Naive thymus-derived CD4-positive, alpha-beta T cell (primary cell): ENCODE results near the gene P2RY1. TPM values are rescaled to one million over a fixed set of nuclear protein-coding genes. Genes with fewer than 3 reads are reported as not detected.

Source experiments
- ATAC-seq: fragments of 150-1000 bp; cut with Tn5 transposase; 2 replicates; pipeline ENCODE4 v1.10.0; 2021; ENCODE audit warnings: mild to moderate bottlenecking, moderate library complexity
- CTCF ChIA-PET: fragments of 350-600 bp; sonication (Branson Sonifier 250); formaldehyde crosslinking; loops from one replicate; lab custom pipeline; 2021; ENCODE audit warnings: antibody characterized with exemption; lab: Charles Lee
- POLR2A ChIA-PET: fragments of 350-600 bp; sonication (Branson Sonifier 250); formaldehyde crosslinking; loops from one replicate; lab custom pipeline; 2021; ENCODE audit warnings: antibody characterized with exemption, inconsistent platforms; lab: Charles Lee
- DNase-seq, 9 donors: peaks; one replicate each; pipeline versions ENCODE4 v3.0.0 to v3.0.0-alpha.2; 2020 to 2022; ENCODE audit warnings: mixed read lengths in 1 of 9
- H3K27ac ChIP-seq: one replicate; pipeline ENCODE4 v1.7.0; 2013; ENCODE audit warnings: mild to moderate bottlenecking, low read depth, low read length, moderate library complexity
- H3K27me3 ChIP-seq, 2 donors: one replicate each; pipeline ENCODE4 v1.7.0; 2013; ENCODE audit warnings: low read length in 2 of 2, mild to moderate bottlenecking in 2 of 2, moderate library complexity in 2 of 2; ENCODE audit not compliant: control insufficient read depth in 2 of 2, insufficient read depth in 2 of 2
- H3K36me3 ChIP-seq, 3 experiments: 1 replicate in 2 of 3; 2 replicates in 1 of 3; pipeline ENCODE4 v1.7.0; 2013; ENCODE audit warnings: low read length in 3 of 3, mild to moderate bottlenecking in 3 of 3, moderate library complexity in 1 of 3; ENCODE audit not compliant: insufficient read depth in 3 of 3, control insufficient read depth in 2 of 3
- H3K4me1 ChIP-seq, 2 donors: one replicate each; pipeline ENCODE4 v1.7.0; 2013; ENCODE audit warnings: low read length in 2 of 2, mild to moderate bottlenecking in 2 of 2, moderate library complexity in 1 of 2; ENCODE audit not compliant: control insufficient read depth in 2 of 2, insufficient read depth in 2 of 2
- H3K4me3 ChIP-seq: 2 replicates; pipeline ENCODE4 v1.7.0; 2013; ENCODE audit warnings: mild to moderate bottlenecking, low read length
- H3K9me3 ChIP-seq, 3 experiments: 1 replicate in 2 of 3; 2 replicates in 1 of 3; pipeline ENCODE4 v1.7.0; 2013; ENCODE audit warnings: low read length in 3 of 3; ENCODE audit not compliant: control insufficient read depth in 2 of 3
- H3K27ac Mint-ChIP-seq, 9 donors: one replicate each; pipeline ENCODE4 v1.8.0; 2020 to 2022; ENCODE audit warnings: mixed read lengths in 9 of 9, mild to moderate bottlenecking in 8 of 9, moderate library complexity in 5 of 9, inconsistent platforms in 2 of 9
- H3K27me3 Mint-ChIP-seq, 5 donors: one replicate each; pipeline ENCODE4 v1.8.0; 2021 to 2022; ENCODE audit warnings: mixed read lengths in 5 of 5, mild to moderate bottlenecking in 1 of 5
- H3K36me3 Mint-ChIP-seq, 5 donors: one replicate each; pipeline ENCODE4 v1.8.0; 2020 to 2022; ENCODE audit warnings: mixed read lengths in 5 of 5, mild to moderate bottlenecking in 3 of 5, inconsistent platforms in 1 of 5
- H3K4me1 Mint-ChIP-seq, 7 donors: one replicate each; pipeline ENCODE4 v1.8.0; 2020 to 2022; ENCODE audit warnings: mixed read lengths in 7 of 7, mild to moderate bottlenecking in 3 of 7, inconsistent platforms in 1 of 7
- H3K4me3 Mint-ChIP-seq, 10 donors: one replicate each; pipeline ENCODE4 v1.8.0; 2020 to 2022; ENCODE audit warnings: mild to moderate bottlenecking in 10 of 10, mixed read lengths in 10 of 10, moderate library complexity in 6 of 10, inconsistent platforms in 2 of 10
- H3K9me3 Mint-ChIP-seq, 11 donors: one replicate each; pipeline ENCODE4 v1.8.0; 2020 to 2022; ENCODE audit warnings: mixed read lengths in 11 of 11, mild to moderate bottlenecking in 4 of 11, inconsistent platforms in 1 of 11, moderate library complexity in 1 of 11
- intact Hi-C, 2 donors: fragments of 100-400 bp; cut with micrococcal nuclease; formaldehyde crosslinking; loops; one replicate each; pipeline ENCODE4 v1.15.1; 2023
- polyA plus RNA-seq, 2 donors: library from polyadenylated mRNA; unstranded; fragments of 300-500 nt; fragmentation: Illumina TruSeq; gene quantifications; one replicate each; pipeline ENCODE4 v1.2.3, GENCODE V29; 2021
- total RNA-seq, 6 experiments: library from RNA in 5 of 6; stranded (reverse) in 5 of 6; gene quantifications; 1 replicate in 5 of 6; 2 replicates in 1 of 6; pipeline ENCODE4 v1.2.3 and lab custom pipeline; 2021 to 2026

P2RY1 gene
- total and polyA plus RNA-seq, 7 experiments from 2014 or later = 0.05 to 1.2 (median 0.21) TPM; not detected in 1

- intact Hi-C loops = no loop called here
- Histone ChIP-seq H3K27ac (no peak overlapping the region), H3K27me3 (no peaks in the 10 kb centered on the region), H3K4me1 (no peaks in the 10 kb centered on the region), H3K36me3 (no peaks in the 10 kb centered on the region), H3K4me3 (no peak overlapping the region), H3K9me3 (no peaks in the 10 kb centered on the region)
- ATAC-seq (no peak), DNase-seq (no peak)
- ChIA-PET POLR2A (no interaction called here), CTCF (no interaction called here)
- Mint-ChIP-seq H3K9me3 (no peaks in the 10 kb centered on the region), H3K4me3 (no peak overlapping the region), H3K4me1 (no peaks in the 10 kb centered on the region), H3K27ac (no peak overlapping the region), H3K27me3 (peaks cover 0 to 10% (median 3%) of the 10 kb centered on the region in 5 donors), H3K36me3 (no peaks in the 10 kb centered on the region)
Observed at GRCh38 chr3:152811974-152812760, 22.8 kb upstream of the P2RY1 start.

GRCh38 chr3:152817400-152817799 is 17.5 kb upstream of the P2RY1 start:
- Mint-ChIP-seq H3K4me3 (no peak overlapping the region), H3K36me3 (no peaks in the 10 kb centered on the region), H3K4me1 (no peaks in the 10 kb centered on the region), H3K27ac (no peak overlapping the region), H3K9me3 (peaks cover 0 to 5% (median 0%) of the 10 kb centered on the region in 11 donors), H3K27me3 (peaks cover 0 to 4% (median 0%) of the 10 kb centered on the region in 5 donors)
- intact Hi-C loops = no loop called here
- Histone ChIP-seq H3K27me3 (no peaks in the 10 kb centered on the region), H3K27ac (no peak overlapping the region), H3K4me3 (no peak overlapping the region), H3K36me3 (no peaks in the 10 kb centered on the region), H3K9me3 (no peaks in the 10 kb centered on the region), H3K4me1 (no peaks in the 10 kb centered on the region)
- ChIA-PET POLR2A (no interaction called here), CTCF (no interaction called here)
- ATAC-seq = no peak
- DNase-seq = no peak

DNA sequence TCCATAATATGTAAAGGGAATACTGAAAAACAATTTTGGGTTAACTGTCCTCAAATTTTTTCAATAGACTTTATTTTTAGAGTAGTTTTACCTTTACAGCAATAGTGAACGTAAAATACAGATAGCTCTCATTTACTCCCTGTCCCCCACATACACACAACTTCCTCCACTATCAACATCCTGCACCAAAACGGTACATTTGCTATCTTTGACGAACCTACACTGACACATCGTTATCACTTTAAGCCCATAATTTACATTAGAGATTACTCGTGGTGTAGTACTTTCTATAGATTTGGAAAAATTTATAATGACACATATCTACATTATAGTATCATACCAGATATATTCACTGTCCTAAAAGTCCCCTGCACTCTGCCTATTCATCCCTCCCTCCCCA is 16.9 kb upstream of the P2RY1 start:
- H3K4me1 Mint-ChIP-seq = no peaks in the 10 kb centered on the region
- no peaks in the 10 kb centered on the region for H3K36me3 Mint-ChIP-seq
- no peaks in the 10 kb centered on the region for H3K4me1 ChIP-seq
- CTCF ChIA-PET = no interaction called here
- H3K27me3 Mint-ChIP-seq = peaks cover 0 to 4% (median 0%) of the 10 kb centered on the region in 5 donors
- intact Hi-C loops = no loop called here
- H3K4me3 ChIP-seq = no peak overlapping the region
- no peak for ATAC-seq
- no peaks in the 10 kb centered on the region for H3K9me3 ChIP-seq
- H3K4me3 Mint-ChIP-seq = no peak overlapping the region
- POLR2A ChIA-PET = no interaction called here
- H3K9me3 Mint-ChIP-seq = peaks cover 0 to 5% (median 0%) of the 10 kb centered on the region in 11 donors
- no peak for DNase-seq
- no peak overlapping the region for H3K27ac Mint-ChIP-seq
- H3K27me3 ChIP-seq = no peaks in the 10 kb centered on the region
- no peak overlapping the region for H3K27ac ChIP-seq
- H3K36me3 ChIP-seq = no peaks in the 10 kb centered on the region

DNA sequence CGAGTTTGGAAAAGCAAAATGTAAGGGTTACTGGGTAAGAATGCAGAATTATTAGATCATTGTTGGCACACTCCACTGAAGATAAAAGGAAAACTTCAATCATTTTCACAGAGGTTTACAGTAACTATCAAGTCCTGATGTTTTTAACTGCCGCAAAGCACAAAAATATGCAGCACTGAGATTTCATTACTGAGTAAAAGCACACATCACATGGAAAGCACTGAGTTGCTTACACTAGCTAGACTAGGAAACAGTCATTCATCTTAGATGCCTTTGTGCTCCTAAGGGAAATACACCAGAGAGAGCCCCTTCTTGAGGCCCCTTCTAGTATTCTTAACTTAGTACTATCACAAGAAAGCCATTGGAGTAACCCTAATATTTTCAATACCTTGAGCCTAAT is 11.8 kb upstream of the P2RY1 start:
- no peak overlapping the region for H3K4me3 ChIP-seq
- no peak overlapping the region for H3K27ac Mint-ChIP-seq
- ATAC-seq (no peak), DNase-seq (no peak)
- H3K9me3 ChIP-seq = no peaks in the 10 kb centered on the region
- no peaks in the 10 kb centered on the region for H3K4me1 ChIP-seq
- intact Hi-C loops = no loop called here
- H3K4me3 Mint-ChIP-seq = no peak overlapping the region
- H3K27me3 Mint-ChIP-seq = peaks cover 0 to 6% (median 4%) of the 10 kb centered on the region in 5 donors
- ChIA-PET POLR2A (no interaction called here), CTCF (no interaction called here)
- H3K4me1 Mint-ChIP-seq = no peaks in the 10 kb centered on the region
- H3K27ac ChIP-seq = no peak overlapping the region
- H3K36me3 ChIP-seq = no peaks in the 10 kb centered on the region
- H3K36me3 Mint-ChIP-seq = no peaks in the 10 kb centered on the region
- no peaks in the 10 kb centered on the region for H3K27me3 ChIP-seq
- peaks cover 0 to 3% (median 0%) of the 10 kb centered on the region in 11 donors for H3K9me3 Mint-ChIP-seq

GRCh38 chr3:152823781-152824180 is 11.2 kb upstream of the P2RY1 start:
- H3K36me3 ChIP-seq = no peaks in the 10 kb centered on the region
- no peak overlapping the region for H3K27ac ChIP-seq
- no peak overlapping the region for H3K4me3 ChIP-seq
- intact Hi-C loops = no loop called here
- ChIA-PET CTCF (no interaction called here), POLR2A (no interaction called here)
- H3K4me1 ChIP-seq = no peaks in the 10 kb centered on the region
- Mint-ChIP-seq H3K9me3 (peaks cover 0 to 3% (median 0%) of the 10 kb centered on the region in 11 donors), H3K36me3 (no peaks in the 10 kb centered on the region), H3K27me3 (peaks cover 0 to 6% (median 4%) of the 10 kb centered on the region in 5 donors), H3K4me1 (no peaks in the 10 kb centered on the region), H3K27ac (no peak overlapping the region), H3K4me3 (no peak overlapping the region)
- no peaks in the 10 kb centered on the region for H3K9me3 ChIP-seq
- DNase-seq (no peak), ATAC-seq (no peak)
- H3K27me3 ChIP-seq = no peaks in the 10 kb centered on the region

- intact Hi-C loops = no loop called here
- H3K27me3 Mint-ChIP-seq = peaks cover 0 to 10% (median 6%) of the 10 kb centered on the region in 5 donors
- Histone ChIP-seq H3K4me1 (no peaks in the 10 kb centered on the region), H3K4me3 (no peak overlapping the region), H3K36me3 (no peaks in the 10 kb centered on the region), H3K27me3 (no peaks in the 10 kb centered on the region), H3K27ac (no peak overlapping the region), H3K9me3 (no peaks in the 10 kb centered on the region)
- POLR2A ChIA-PET = no interaction called here
- ATAC-seq = no peak
- H3K36me3 Mint-ChIP-seq = no peaks in the 10 kb centered on the region
- no peak overlapping the region for H3K27ac Mint-ChIP-seq
- DNase-seq = no peak
- CTCF ChIA-PET = no interaction called here
- peaks cover 0 to 1% (median 0%) of the 10 kb centered on the region in 11 donors for H3K9me3 Mint-ChIP-seq
- H3K4me3 Mint-ChIP-seq = no peak overlapping the region
- no peaks in the 10 kb centered on the region for H3K4me1 Mint-ChIP-seq
Observed at GRCh38 chr3:152825566-152825965, 9.4 kb upstream of the P2RY1 start.

GRCh38 chr3:152826476-152826875 is 8.5 kb upstream of the P2RY1 start:
- CTCF ChIA-PET = no interaction called here
- H3K4me1 Mint-ChIP-seq = no peaks in the 10 kb centered on the region
- peaks cover 0 to 1% (median 0%) of the 10 kb centered on the region in 11 donors for H3K9me3 Mint-ChIP-seq
- DNase-seq = no peak
- Histone ChIP-seq H3K27me3 (no peaks in the 10 kb centered on the region), H3K9me3 (no peaks in the 10 kb centered on the region), H3K27ac (no peak overlapping the region), H3K4me1 (no peaks in the 10 kb centered on the region), H3K36me3 (no peaks in the 10 kb centered on the region), H3K4me3 (no peak overlapping the region)
- POLR2A ChIA-PET = no interaction called here
- intact Hi-C loops = no loop called here
- no peak for ATAC-seq
- H3K4me3 Mint-ChIP-seq = no peak overlapping the region
- no peaks in the 10 kb centered on the region for H3K36me3 Mint-ChIP-seq
- peaks cover 4 to 16% (median 7%) of the 10 kb centered on the region in 5 donors for H3K27me3 Mint-ChIP-seq
- no peak overlapping the region for H3K27ac Mint-ChIP-seq
